Hepatocyte (in vitro differentiated cells): ENCODE measurements around the gene XPA.

Experiments used
- CTCF ChIP-seq: fragments of 200-600 bp; sonication (generic); IDR thresholded peaks from 2 replicates; pipeline ENCODE4 v1.5.1; 2016; ENCODE audit warnings: antibody characterized with exemption, mild to moderate bottlenecking; ENCODE audit not compliant: poor library complexity
- EZH2 ChIP-seq: fragments of 200-600 bp; sonication (generic); IDR thresholded peaks from 2 replicates; pipeline ENCODE4 v1.6.1; 2016; ENCODE audit warnings: antibody characterized with exemption, mild to moderate bottlenecking, borderline replicate concordance

DNA sequence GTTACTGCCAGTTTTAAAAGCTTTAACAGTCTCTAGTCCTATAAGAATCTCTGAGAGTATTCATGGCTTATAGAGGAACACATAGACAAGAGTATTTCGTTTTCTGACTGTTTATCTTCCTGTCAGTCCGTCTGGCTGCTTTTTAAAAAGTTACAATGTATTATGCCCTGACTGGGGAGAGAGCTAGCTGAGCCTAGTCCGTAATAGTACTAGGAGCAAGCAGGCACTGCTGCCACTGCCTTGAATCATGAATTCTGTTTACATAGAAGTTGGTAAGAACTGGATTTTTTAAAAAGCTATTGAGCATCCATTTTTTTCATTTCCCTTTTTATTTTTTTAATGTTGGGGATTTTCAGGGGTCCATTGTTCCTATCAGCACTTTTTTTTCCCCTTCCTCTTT, 26.6 kb downstream of the XPA start:
- TF ChIP-seq CTCF (no peak), EZH2 (no peak)
